Stomach (tissue), 4 donors: Measurements from ENCODE around the gene CPZ.

Experiments used
- EP300 ChIP-seq: sonication (generic); formaldehyde crosslinking; IDR thresholded peaks from one replicate; pipeline ENCODE4 v1.6.1; 2017; ENCODE audit warnings: antibody characterized with exemption
- POLR2A ChIP-seq, 4 donors: fragments of 450-650 bp; IDR thresholded peaks; one replicate each; pipeline ENCODE4 v1.6.1; 2016; ENCODE audit warnings: antibody characterized with exemption in 4 of 4, control low read depth in 2 of 4, mild to moderate bottlenecking in 1 of 4, moderate library complexity in 1 of 4
- POLR2AphosphoS5 ChIP-seq, 3 donors: sonication (generic); formaldehyde crosslinking; IDR thresholded peaks; one replicate each; pipeline ENCODE4 v1.6.1; 2016; ENCODE audit warnings: antibody characterized with exemption in 3 of 3
- TF ChIP-seq, protein P1 (sequence below), 7 experiments: fragments of 450-650 bp in 4 of 7; fragments of 200-600 bp in 3 of 7; sonication (generic) in 3 of 7; IDR thresholded peaks; one replicate each; pipeline ENCODE4 v1.5.1; 2016 to 2019; ENCODE audit warnings: antibody characterized with exemption in 7 of 7, control low read depth in 2 of 7, mild to moderate bottlenecking in 1 of 7

DNA sequence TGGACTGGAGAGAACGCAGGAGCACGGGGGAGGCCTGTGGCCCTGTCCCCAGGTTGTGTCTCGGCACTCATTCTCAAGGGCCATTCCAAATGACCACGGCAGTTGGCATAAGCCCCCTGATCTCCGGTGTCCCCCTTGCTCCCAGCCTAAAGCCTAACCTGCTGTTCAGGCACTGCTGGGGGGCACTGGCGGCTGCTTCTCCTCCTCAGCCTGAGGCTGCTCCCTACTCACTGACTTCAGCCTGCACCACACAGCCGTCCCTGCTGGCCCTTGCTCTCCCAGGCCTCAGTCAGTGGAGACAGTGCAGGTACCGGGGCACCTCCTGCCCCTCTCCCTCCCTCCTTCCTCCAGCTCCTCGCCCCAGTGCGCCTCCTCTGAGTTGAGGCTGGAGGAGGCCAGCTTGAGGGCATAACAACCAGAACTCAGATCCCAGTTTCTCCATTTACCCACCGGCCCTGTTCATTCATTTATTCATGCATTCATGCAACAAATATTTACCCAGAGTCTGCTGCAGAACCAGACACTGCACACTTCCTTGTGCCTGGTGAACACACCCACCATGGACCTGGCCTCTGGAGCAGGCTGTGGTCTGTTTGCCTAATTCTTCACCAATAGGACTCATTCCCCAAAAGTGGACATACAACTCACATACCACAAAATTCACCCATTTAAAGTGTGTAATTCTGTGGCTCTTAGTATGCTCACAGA lies 65.0 kb downstream of the CPZ start:
- TF ChIP-seq, protein P1, sequence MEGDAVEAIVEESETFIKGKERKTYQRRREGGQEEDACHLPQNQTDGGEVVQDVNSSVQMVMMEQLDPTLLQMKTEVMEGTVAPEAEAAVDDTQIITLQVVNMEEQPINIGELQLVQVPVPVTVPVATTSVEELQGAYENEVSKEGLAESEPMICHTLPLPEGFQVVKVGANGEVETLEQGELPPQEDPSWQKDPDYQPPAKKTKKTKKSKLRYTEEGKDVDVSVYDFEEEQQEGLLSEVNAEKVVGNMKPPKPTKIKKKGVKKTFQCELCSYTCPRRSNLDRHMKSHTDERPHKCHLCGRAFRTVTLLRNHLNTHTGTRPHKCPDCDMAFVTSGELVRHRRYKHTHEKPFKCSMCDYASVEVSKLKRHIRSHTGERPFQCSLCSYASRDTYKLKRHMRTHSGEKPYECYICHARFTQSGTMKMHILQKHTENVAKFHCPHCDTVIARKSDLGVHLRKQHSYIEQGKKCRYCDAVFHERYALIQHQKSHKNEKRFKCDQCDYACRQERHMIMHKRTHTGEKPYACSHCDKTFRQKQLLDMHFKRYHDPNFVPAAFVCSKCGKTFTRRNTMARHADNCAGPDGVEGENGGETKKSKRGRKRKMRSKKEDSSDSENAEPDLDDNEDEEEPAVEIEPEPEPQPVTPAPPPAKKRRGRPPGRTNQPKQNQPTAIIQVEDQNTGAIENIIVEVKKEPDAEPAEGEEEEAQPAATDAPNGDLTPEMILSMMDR (IDR thresholded peaks at IDR 0.05), result no peak
- TF ChIP-seq POLR2A (IDR thresholded peaks at IDR 0.05) (no peak), POLR2AphosphoS5 (IDR thresholded peaks at IDR 0.05) (no peak), EP300 (no peak)
